MM.1S (cell line): ENCODE data around the gene TBX2.

Experiments used
- EZH2 ChIP-seq: fragments of 300-600 bp; sonication (generic); optimal IDR thresholded peaks from 2 replicates; pipeline ENCODE3; 2017; ENCODE audit warnings: low read depth, mild to moderate bottlenecking, antibody characterized with exemption, low read length, mixed read lengths
- EZH2phosphoT487 ChIP-seq: fragments of 300-600 bp; sonication (generic); IDR thresholded peaks from 2 replicates; pipeline ENCODE4 v1.6.1; 2018; ENCODE audit warnings: antibody characterized with exemption, low read length
- TF ChIP-seq, protein P1 (sequence below): fragments of 300-600 bp; sonication (generic); IDR thresholded peaks from 2 replicates; pipeline ENCODE4 v1.5.1; 2016; ENCODE audit warnings: antibody characterized with exemption, low read length, mixed read lengths

DNA sequence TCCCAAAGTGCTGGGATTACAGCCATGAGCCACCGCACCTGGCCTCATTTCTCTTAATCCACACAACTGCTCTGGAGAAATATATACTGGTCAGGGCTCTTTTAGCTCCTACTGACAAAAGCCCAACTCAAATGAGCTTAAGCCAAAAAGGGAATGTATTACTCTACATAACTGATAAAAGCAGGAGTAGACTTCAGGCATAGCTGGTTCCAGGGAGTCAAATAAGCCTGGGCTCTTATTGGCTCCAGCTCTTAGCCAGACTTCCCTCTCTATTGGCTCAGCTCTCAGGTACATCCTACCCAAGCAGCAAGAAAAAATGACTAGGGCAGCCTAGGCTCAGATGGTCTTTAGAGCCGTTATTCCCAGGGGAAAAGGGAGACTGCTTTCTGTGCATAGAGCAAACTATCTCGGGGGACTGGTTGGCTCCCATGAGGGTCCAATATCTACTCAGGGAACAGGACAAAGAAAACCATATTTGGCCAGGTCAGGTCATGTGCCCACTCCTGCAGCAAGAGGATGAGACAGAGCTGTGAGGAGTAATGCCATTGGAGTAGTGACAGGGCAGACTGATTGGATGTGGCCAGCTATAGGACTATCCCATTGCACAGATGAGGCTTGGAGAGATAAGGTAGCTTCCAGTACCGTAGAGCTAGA is 21.2 kb downstream of the TBX2 start:
- TF ChIP-seq EZH2 (no peak), EZH2phosphoT487 (no peak)
- TF ChIP-seq, protein P1, sequence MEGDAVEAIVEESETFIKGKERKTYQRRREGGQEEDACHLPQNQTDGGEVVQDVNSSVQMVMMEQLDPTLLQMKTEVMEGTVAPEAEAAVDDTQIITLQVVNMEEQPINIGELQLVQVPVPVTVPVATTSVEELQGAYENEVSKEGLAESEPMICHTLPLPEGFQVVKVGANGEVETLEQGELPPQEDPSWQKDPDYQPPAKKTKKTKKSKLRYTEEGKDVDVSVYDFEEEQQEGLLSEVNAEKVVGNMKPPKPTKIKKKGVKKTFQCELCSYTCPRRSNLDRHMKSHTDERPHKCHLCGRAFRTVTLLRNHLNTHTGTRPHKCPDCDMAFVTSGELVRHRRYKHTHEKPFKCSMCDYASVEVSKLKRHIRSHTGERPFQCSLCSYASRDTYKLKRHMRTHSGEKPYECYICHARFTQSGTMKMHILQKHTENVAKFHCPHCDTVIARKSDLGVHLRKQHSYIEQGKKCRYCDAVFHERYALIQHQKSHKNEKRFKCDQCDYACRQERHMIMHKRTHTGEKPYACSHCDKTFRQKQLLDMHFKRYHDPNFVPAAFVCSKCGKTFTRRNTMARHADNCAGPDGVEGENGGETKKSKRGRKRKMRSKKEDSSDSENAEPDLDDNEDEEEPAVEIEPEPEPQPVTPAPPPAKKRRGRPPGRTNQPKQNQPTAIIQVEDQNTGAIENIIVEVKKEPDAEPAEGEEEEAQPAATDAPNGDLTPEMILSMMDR, result no peak
